Activated T-helper 1 cell treated with Interleukin-2 at 50 U/mL for 16 hours (primary cell): ENCODE data around the gene ARSI.
"Not testable (repeated sequence)": the region's sequence is repeated elsewhere in the genome, so short reads cannot be mapped to it uniquely, and the experiment has no call there.

ENCODE experiments used
- DNase-seq: peaks from one replicate; pipeline ENCODE4 v3.0.0-alpha.2; 2020; ENCODE audit warnings: low read depth

The ARSI gene

DNA sequence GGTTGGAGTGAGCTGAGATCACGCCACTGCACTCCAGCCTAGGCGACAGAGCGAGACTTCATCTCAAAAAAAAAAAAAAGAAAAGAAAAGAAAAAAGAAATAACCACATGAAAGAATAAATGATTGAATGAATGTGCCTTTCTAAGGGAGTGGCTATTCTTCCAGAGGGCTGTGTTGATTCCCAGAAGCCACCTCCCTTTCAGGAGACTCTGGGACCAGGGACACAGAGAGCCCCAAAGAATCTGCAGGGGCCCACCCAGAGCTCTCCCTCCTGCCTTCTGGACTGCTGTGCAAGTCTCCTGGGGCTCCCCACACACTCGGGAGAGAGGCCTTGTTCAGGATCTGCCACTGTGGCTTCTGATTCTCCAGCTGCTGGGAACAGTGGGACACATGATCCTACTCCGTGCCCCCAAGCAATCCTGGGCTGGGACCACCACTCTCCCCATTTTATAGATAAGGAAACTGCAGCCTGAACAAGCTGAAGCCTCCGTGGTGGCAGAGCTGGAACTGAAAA is 36.8 kb downstream of the ARSI start:
- DNase-seq, result no peak

DNA sequence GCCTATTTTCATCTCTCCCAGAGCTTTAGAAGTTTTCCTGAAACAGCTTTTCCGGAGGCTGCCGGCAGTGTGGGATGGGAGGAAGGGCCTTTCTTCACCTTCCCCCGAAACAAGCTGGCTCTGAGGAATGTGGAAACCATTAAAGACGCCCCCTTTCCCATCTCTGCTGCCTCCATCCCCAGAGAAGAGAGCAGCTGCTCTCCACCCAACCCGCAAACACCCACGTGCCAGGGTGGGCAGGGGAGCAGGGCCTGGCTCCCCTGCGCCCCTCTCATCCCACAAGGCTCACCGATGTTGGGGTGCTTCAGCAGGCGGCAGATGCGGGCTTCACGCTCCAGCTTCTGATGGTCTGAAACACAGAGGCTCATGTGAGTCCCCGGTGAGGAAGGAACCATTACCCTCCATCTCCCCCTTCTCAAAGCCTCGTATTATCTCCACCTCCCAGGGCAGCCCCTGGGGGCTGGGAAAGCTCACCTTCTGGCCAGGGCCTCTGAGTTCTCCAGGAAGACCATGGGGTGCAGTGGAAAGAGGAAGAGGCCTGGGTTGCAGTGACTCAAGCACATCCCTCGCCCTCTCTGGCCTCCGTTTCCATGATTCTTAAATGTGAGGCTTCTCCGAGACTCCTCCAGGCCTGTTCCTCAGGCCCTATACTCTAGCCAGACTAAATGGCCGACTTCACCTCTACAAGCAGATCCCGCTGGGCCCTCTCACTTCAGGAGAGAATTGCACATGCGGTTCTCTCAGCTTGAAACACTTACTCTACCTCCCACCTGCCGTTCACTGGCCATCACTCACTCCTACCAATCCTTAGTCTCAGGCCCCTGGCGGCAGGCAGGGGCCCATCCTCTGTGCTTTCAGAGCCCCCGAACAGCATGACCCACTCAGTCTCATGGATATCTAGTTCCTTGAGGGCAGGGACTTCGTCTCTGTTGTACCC is 37.8 kb downstream of the ARSI start:
- no peak for DNase-seq

DNA sequence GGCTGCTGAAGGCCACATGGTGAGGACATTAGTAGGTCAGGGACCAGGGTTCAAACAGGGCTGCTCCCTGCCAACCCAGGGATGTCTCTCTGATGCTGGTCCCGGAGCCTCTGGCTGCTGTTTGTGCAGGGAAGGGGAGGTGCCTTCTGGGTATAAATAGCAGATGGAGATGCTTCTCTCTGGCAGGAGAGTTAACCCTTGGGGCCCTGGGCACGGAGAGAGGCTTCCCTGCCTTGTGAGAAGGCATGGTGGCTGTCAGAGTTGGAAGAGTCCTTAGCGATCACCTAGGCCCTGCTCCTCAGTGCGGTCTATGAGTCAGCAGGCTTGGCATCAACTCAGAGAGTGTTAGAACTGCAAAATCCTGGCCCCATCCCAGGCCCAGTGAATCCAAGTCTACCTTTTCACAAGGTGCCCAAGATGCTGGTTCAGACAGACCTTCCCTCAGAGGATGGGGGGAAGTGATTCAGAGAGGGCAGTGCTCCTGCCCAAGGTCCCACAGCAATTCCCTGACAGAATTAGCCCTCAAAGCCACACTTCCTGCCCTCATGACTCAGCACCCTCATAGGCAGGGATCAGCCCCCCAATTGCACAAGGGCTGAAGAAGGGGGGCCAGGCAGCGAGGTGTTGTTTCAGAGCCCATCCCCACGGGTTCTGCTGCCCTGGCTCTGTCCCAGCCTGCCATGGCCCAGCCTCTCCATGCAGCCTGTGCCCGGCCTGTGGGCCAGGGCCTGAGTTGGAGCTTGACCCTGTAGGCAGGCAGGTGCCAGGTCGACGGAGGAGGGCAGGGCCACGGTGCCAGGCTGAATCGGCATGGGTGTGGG is 38.7 kb downstream of the ARSI start:
- no peak for DNase-seq

DNA sequence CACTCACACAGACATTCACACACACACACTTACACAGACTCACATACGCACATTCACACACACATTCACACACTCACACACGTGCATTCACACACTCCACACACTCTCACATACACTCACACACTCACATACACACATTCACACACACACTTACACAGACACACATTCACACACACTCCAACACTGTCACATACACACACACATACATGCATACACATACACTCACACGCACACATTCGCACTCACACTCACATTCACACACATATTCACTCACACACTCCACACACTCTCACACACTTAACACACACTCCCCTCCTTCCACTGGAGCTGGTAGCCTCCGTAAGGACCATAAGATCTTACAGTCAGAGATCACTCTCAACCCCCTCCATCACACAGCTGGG is 39.3 kb downstream of the ARSI start:
- DNase-seq, result no peak

DNA sequence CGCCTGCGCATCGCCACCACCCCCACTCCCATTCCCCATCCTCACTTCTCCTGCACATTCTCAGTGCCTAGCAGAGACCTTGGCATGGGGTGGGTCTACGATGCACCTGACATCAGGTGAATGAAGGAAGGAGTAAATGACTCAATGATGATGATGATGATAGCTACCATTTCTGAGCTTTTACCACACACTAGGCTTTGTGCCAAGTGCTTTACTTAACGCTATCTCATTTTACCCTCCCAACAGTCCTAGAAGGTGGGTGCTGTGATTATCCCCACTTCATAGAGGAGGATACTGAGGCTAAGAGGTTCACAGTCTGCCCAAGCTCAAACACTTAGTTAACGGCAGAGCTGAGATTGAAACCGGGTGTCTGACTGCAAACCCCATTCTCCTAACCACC is 40.2 kb downstream of the ARSI start:
- DNase-seq, result no peak

DNA sequence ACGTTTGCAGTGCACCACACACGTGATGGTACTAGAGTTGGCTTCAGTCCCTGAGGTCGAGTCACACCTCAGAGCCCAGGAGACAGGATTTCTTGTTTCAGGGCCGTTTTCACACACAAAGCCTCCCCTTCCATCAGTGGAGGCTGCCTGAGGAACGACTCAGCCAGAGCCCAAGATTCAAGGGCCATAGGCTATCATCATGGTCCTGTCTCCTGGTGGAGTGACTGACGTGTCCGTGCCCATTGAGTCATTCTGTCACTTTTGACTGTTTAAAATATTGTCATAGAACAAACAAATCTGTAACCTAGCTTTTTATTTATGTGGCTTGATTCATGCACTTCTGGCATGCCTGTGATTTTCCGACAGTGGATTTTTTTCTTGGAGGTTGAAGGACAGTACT is 41.5 kb downstream of the ARSI start:
- DNase-seq, result no peak

DNA sequence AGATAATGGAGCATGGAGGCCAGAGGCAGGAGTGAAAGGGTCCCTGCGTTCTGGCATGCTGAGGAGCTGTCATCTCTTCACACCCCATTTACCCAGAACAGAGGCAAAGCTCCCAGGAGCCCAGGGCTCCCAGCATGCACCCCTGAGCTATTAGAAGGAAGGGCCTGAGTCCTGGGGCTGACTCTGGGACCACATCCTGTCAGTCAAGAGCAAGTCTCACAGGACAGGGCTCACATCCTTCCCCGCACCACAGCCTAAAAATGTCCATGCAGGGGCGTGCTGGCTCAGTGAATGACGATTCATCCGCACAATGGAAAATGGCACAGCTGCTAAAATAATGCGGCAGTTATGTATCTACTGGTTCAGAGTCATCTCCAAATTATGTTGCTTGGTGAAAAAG is 44.6 kb downstream of the ARSI start:
- DNase-seq, result no peak

DNA sequence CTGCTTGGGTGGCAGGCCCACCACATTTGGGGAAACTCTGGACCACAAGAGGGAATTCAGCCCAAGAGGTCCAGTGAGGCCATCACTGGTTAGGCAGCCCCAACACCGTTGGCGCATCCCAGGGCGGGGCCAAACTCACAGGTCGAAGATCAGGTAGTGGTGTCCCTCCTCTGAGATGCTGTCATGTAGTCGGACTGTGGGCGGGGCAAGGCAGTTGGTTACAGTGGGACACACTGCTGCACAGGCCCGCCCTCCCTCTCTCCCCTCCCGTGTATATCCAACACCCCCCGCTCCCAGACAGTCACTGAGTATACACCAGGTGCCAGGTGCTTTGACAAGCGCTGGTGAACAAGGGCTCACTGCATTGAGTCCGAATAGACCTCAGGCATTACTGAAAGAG is 45.3 kb downstream of the ARSI start:
- DNase-seq, result no peak

DNA sequence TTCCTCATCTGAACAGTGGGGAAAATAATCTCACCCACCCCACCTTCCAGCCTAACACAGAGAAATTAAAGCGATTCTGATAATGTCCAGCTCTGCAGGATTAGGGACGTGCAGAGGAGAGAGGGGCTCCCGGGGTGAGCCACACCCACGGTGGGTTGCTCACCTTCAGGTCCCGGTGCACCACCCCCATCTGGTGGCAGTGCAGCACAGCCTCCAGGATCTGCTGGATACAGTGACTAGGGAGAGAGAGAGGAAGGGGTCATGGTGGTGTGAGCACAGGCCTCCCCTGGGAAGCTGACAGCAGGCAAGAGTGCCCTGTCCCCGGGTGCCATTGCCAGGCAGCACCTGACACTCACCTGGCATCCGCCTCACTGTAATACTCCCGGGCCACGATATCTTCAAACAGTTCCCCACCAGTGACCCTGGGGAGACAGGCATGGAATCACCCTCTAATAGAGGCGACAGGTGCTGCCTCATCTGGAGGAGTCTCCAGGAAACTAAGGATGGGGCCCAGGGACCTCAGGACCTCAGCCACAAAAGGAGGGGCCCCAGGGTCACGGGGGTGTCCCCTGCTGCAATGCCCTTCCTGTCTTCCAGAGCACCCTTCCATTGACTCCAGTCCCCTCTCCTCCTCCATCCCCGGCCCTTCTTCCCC is 46.2 kb downstream of the ARSI start:
- DNase-seq, result no peak

DNA sequence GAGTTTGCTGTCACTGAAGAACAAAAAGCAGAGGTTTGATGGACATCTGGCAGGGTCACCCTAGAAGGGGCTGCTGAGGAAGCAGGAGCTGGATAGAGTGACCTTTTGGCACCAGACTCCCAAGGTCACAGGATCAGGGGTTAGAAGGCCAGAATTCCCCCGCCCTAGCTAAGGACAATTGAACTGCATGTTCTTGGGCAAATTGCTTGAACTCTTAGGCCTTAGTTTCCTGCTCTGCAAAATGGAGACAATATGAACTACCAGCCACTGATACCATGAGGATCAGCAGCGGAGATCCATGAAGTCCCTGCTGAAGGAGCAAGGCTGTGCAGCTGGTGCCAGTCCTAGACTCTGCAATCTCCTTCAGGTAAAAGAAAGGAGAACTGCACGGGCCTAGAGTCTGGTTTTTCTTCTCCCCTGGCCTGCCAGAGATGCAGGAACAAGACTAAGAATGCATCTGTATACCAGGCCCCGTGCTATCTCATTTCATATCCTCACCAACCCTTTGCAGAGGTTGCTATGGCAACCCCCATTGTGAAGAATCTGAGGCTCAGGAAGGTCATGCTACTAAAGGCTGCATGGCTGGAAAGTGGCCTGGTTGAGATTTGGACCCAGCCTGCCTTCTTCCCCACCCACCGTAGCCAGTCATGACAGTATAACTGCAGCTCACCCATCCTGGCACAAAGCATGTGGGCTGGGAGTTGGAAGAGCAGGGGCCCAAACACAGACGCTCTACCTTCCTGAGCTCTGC is 46.9 kb downstream of the ARSI start:
- no peak for DNase-seq

DNA sequence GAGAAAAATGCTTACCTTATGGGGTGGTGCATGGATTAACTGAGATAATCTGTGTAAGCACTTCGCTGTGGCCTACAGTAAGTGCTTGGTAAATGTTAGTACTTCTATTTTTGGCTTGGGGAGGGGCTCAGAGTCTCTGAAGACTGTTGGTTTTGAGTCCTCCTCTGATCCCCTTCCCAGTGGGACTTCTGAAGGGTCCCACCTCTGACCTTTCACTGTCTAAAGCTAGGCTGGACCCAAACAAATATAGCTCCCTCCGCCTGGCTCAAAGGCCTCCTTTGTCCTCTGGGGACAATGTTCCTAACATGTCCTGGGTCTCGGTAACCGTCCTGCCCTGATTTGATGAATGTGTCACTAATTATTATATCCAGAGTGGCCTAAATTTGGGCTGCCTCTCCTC is 47.9 kb downstream of the ARSI start:
- DNase-seq, result no peak

DNA sequence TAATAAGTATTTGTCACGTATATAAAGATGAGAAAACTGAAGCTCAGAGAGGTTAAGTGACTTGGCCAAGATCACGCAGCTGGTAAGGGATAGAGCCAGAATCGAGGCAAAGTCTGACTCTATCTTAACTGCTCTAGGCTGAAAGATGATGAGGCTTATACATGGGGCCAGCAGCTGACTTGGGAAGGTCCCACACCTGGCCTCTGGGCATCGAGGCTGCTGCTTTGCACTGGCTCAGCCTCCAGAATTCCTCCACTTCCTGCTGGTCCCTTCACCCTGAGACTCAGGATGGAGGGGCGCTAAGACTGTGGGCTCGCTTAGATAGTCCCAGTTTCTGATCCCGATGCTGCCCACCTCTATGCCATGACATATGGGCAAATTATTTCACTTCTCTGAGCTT is 48.3 kb downstream of the ARSI start:
- no peak for DNase-seq

DNA sequence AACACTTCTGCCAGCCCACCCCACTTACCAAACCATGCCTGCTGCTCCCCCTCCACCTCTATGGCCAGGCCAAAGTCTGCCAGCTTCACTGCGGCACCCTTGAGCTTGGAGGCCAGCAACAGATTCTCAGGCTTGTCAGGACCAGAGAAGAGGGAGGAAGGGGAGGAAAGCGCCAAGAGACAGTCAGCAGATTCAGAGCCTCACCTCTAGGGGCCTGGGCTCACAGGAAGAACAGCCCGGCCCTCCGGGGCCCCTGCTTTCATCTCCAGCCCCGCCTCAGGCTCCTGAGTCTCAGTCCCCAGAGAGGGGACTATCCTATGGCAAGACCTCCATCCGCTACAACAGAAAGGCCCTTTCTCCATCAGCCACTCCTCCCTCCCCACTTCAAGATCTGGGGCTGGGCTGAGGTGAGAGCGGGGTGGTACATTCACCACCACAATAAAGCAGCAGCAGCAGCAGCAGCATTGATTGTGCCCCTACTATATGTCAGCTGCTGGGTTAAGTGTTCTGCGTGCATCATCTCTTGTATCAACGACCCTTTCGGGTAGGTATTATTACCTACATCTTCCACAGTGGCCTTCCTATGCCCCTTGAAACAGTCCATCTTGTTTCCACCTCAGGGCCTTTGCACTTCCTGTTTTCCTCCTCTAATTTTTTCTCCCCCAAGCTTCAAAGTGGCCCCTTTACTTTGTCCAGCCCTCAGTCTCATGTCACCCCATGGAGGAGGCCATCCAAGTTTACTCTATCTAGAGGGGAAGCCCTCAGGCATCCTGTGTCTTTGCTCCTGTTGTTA is 49.1 kb downstream of the ARSI start:
- no peak for DNase-seq

DNA sequence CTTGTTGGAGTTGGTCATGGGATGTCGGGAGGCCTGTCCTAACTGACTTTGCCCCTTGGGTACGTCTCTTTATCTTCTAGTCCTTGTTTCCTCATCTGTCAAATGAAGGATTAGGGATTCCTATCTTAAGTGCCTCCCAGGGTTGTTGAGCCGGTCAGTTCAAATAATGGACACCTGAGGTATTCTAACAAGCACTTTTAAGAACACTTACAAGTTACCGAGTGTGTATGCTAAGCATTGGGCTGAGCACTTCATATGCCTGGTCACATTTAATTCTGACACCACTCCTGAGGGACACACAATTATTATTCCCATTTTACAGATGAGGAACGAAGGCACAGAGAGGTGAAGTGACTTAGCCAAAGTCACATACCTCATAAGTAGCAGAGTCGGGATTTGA is 50.2 kb downstream of the ARSI start:
- DNase-seq, result no peak

DNA sequence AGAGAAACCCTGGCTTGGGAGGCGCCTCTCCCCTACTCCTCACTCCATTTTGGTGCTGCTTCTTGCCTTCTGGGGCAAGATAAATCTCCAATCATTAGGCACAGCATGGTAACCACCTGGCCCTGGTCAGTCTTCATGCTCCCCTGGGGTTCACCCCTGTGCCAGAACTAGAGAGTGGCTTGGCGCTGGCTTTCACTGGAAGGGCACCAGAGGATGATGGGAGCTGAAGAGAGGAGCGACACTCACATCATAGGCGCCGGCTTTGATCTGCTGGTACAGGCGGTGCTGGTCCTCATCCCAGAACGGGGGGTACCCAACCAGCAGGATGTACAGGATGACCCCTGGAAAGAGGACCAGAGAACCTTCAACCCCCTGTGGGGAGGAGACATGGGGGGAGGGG is 51.2 kb downstream of the ARSI start:
- no peak for DNase-seq

DNA sequence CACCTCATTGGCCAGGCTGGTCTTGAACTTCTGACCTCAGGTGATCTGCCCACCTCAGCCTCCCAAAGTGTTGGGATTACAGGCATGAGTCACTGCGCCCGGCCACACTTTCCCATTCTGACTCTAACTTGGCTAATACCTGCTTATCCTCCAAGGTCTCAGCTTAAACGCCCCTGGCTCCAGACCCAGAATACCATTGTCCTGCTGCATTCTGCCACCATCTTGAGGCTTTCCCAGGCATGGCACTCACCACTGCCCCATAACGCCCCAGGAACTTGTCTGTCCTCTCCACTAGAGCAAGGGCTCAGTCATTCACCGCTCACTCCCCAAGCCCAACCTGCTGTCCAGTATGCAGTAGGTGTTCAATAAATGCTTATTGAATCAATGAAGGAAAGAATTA is 53.0 kb downstream of the ARSI start:
- no peak for DNase-seq

DNA sequence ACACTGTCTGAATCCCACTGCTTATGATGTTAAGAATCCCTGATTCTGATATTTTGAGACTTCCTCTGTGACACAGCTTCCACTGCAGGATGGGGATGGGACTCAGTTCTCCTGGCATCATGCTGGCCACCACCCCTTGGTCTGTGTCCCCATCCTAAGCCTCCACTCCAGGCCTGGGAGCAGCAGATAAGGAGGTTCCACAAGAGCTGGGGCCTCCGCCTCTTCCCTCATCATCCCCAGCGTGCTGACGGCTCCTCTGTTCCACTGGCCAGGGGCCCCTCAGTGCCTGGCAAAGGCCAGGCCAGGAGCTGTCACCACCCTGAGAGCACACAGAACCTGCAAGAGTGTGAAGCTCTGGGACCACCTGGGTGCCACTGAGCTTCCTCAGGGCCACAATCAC is 53.8 kb downstream of the ARSI start:
- DNase-seq, result no peak

DNA sequence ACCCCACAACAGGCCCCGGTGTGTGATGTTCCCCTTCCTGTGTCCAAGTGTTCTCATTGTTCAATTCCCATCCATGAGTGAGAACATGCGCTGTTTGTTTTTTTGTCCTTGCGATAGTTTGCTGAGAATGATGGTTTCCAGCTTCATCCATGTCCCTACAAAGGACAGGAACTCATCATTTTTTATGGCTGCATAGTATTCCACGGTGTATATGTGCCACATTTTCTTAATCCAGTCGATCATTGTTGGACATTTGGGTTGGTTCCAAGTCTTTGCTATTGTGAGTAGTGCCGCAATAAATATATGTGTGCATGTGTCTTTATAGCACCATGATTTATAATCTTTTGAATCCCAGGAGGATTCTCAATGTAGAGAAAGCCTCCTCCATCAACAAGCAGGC is 54.2 kb downstream of the ARSI start:
- not testable (repeated sequence) for DNase-seq

DNA sequence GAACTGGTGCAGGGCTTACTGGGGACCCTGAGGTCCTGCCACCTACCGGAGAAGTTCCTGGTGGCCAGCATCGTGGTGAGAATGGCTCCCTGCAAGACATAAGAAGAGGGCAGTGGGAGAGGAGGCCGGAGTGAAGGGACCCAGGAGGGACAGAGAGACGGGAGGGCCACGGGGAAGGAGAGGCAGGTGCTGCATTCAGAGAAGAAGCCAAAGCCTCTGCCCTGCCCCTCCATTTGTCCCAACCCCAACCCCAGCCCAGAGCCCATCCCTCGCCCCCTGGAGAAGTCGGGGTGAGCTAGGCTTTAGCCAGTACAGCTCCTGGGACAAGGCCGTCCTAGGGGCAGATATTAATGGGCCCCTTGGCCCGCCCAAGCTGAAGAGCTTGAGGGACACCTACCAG is 55.0 kb downstream of the ARSI start:
- no peak for DNase-seq

DNA sequence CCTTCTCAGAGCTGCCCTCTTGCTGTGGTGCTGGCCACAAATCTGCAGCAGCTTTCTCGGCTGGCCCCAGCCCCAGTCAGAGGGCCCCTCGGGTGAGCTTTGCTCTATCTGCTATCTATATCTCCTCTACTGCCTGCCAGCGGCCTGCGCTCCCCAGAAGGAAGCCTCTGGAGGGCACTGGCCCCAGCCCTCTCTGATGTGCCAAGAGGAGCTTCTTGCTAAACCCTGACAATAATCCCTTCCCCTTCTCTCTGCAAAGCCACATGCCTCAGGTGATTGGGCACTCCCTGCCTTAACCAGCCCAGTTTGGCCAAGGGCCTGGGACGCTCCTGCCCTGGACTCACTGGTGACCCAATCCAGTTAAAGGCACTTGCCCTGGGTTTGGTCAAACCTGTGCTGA is 55.9 kb downstream of the ARSI start:
- no peak for DNase-seq

DNA sequence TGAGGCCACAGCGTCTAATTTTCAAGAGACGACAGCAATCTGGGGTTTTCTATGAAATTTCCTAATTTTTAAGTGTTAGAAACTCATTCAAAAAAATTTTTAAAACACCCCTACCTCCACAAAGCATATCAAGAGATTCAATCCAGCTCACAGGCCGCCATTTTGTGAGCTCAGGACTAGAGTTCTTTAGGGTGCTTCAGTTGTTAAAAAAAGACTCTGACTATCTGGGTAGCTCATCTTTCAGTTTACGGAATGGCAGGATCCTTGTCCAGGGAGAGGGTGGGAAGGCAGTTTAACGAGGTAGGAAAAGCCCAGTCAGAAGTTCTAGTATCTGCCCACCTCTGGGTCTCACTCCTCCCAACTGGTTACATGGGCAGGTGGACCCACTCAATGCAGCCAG is 56.3 kb downstream of the ARSI start:
- DNase-seq, result no peak
